NCI-H2081 (cell line): ENCODE results near the gene CPXM2.

Experiments
- DNase-seq, 2 experiments: peaks; one replicate each; lab custom pipeline; 2025; lab: John Stamatoyannopoulos, UW

CPXM2 gene

GRCh38 chr10:123869020-123869414 lies 22.6 kb downstream of the CPXM2 start:
- no peak for DNase-seq

DNA sequence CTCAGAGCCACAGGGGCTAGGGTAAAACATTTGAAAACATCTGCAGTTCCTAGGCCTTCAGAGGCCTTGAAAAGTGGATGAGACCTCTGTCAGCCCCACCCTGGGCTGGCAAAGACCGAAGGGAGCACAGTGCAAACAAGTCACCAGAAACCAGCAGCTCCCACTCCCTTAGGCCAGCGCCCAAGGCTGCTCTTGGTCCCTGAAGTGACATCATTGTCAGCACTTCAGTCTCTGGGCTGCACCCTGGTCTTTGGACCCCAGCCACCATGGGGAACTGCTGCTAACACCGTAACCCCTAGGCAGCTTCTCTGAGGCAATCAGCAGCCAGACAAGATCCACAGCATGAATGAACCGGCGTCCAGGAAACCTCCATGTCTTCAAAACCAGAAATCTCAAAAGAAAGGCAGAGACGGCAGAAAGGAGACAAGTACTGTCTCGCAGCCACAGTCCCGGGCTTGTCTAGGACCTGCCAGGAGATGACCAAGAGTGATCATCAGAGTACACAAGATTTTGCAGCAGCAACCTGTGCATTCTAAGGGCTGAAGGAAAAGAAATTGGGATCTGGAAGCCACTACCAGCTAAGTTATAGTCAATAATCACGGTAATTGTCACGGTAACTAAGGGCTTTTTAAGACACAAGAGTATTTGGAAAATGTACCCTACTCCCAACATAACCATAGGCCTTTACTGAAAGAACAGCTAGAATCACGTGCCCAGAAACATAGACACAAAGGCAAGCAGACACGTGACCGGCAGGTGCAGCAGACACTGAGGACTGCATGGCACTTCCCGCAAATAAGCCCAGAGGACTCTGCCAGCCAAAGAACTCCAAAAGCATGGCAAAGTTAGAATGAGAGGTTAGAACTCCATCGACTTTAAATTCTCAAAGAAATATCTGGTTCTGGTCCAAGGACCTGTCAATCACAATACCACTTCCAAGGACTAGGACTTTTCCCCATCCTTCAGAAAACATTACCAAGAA lies 23.3 kb downstream of the CPXM2 start:
- DNase-seq = peak in 1 of 2 experiments; percentile 3

DNA sequence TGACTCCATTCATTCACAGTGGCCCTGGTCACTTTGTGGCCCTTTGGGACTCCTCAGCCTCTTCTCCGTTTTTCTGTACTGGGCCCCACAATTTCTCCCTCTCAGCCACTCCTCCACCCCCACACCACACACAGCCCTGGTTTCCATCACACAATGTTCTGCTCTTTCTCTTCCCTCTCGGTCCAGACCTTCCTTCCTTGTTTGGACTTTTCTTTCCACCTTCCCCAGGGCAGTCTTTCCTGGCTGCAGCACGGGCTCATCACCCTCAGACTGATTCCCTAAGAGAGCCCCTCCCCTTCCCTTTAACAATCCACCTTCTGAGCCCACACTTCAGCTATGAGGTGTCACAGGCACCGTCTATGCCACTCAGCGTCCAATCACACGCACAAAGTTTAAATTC lies 25.7 kb downstream of the CPXM2 start:
- no peak for DNase-seq

- DNase-seq = no peak
These were observed 26.3 kb downstream of the CPXM2 start for GRCh38 chr10:123865350-123865749.

DNA sequence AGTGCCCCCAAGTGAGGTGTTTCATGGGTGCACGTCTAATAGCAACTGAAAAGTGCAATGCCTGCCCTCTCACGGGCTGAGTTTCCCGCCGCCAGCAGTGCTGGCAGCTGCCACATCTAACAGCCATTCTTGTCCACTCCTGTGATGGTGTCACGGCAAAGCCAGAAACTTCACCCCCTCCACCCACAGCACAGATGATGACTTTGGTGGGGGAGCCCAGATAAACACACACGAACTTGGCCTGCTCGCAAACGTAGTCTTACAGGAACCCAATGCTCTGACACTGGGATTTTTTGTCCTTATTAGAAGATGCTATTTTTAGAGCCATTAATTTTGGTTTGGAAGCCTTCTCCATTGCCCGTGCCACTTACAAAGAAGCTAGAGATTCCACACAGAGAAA lies 26.7 kb downstream of the CPXM2 start:
- no peak for DNase-seq

DNA sequence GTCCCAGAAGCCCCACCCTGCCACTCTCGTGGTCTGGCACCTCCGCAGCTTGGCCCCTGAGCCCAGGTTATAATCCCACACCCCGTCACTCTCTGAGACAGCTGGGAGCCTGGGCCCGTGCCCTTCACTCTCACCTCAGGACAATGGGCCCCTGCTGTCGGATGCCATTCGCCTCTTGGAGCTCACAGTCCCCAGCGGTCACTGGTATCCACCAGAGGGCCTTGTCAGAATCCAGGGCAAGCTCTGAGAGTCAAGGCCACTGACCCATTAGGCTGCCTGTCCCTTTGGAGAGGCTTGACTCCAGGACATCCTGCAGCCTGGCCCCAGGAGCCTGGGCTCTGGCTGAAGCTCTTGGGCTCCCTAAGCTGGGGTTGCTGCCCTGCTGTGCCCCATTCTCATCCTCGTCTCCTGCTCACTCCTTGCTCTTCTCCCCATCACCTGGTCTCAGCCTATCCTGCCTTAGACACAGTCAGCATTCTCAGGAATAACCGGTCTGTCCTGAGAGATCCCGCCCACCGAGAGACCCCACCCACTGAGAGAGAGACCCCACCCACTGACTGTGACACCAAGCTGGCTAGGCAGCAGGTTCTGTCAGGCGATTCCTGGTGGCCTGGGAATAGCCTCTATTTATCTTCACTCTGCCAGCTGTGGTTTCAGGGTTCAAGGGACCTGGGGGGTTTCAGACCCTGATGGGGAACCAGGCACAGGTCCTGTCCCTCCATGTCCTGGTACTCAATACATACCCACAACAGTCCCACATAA lies 27.7 kb downstream of the CPXM2 start:
- no peak for DNase-seq

GRCh38 chr10:123863183-123863575 lies 28.4 kb downstream of the CPXM2 start:
- no peak for DNase-seq

GRCh38 chr10:123862421-123863182 lies 29.0 kb downstream of the CPXM2 start:
- DNase-seq = no peak

DNA sequence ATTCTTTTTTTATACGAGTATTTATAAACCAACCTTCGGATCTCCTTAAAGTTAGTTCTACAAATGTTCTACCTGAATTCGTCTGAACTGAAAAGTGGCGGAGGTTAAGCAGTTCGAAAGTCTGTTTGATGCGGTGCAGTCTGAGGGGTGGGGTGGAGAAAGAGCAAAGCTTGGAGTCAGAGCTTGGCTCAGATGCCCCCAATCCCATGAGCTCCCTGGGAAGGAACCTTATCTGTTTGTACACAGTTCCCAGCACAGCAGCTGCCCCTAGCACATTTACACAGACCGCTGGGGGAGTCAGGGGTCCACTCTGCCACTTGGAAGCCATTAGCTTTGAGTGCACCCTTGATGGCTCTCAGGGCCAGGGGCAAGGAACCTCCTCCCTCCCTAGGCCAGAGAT lies 30.8 kb downstream of the CPXM2 start:
- no peak for DNase-seq

- no peak for DNase-seq
These were observed 31.4 kb downstream of the CPXM2 start for GRCh38 chr10:123860209-123860608.

DNA sequence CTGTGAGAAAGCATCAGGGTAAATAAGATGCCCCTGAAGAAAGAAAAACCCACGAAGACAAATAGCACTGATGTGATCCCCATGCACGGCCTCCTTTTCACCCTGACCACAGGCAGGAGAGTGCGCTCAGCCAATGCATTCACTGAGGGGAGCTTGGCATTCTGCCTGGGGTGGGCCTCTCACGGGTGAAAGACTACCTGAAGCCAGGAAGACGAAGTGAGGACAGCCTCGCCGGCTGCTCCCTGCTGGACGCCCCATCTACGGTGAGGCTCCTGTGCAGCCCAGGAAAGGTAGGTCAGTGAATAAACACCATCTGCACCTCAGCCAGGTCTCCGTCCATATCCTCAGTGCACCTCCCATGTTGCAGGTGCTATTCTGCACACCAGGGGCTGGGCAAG lies 32.0 kb downstream of the CPXM2 start:
- no peak for DNase-seq

DNA sequence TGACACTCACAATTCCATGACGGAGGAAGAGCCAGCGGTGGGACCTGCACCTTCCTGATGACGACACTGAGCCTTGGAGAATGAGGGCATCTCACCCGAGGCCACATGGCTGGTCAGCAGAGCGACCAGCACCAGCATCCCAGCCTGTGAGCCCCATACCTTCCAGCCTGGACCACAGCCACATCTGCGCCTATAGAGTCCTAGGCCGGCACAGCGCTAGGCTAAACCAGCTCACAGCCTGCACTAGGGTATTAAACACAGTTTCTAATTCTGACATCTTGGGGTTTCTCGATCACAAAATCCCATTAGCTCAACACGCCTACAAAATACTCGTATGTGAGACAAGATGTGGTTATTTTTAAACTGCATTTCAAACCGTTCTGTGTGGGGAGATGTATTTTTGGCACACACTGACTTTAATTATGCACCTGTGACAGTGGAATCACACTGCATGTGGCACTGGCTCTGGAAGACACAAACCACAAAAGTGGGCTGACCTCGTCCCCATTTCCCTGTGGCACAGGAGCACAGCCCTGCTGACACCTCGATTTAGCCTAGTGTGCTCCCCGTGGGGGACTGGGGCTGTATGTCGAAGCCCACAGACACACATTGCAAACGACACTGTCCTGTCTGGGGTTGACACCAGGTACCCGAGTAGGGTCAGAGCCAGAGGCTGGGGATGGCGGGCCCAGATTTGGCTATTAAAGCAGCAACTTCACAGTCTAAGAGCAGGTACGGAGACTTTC lies 32.5 kb downstream of the CPXM2 start:
- no peak for DNase-seq

DNA sequence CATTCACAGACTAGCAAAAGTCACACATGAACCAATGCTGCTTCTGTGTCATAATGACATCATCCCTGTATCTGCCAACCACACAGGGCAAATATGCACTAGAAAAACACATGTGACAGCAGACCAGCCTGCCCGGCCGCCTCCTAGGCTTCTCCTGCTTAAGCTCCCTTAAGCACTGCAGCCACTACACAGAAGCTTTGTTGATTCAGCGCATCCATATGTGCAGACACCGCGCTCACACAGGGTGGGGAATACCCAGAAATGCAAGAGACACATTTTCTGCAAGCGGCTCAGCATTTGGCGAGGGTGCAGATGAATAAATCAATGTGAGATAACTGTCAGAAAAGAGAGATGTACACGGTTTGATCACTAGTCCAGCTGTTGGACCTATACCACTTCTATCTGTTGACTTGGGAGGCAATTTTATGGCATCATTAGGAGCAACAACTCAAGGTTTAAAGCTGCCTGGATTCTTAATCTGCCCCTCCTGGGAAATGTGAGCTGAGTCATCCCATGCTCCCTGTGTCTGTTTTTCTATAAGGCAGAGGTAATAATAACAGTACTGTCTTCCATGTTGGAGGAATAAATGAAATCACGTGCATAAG lies 33.4 kb downstream of the CPXM2 start:
- DNase-seq = no peak

- no peak for DNase-seq
These were observed 34.0 kb downstream of the CPXM2 start for GRCh38 chr10:123857616-123858015.

GRCh38 chr10:123855008-123855684 lies 36.5 kb downstream of the CPXM2 start:
- no peak for DNase-seq

- DNase-seq = no peak
These were observed 37.1 kb downstream of the CPXM2 start for GRCh38 chr10:123854498-123854897.

DNA sequence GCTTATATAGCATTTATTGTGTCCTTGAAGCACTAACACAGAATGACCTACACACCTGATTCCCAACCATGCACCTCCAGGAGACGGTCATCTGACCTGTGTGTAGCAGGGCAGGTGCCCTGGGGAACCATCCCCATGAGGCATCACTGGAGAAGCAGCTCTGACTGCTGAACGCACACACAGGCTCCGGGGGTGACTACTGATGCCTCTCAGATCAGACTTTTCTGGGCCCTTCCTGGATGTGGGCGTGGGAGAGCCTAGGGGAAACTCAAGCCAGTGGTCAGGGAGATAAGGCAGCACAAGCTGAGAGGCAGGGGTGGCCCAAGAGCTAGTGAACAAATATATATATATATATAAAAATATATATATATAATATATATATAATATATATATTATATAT lies 37.6 kb downstream of the CPXM2 start:
- no peak for DNase-seq

DNA sequence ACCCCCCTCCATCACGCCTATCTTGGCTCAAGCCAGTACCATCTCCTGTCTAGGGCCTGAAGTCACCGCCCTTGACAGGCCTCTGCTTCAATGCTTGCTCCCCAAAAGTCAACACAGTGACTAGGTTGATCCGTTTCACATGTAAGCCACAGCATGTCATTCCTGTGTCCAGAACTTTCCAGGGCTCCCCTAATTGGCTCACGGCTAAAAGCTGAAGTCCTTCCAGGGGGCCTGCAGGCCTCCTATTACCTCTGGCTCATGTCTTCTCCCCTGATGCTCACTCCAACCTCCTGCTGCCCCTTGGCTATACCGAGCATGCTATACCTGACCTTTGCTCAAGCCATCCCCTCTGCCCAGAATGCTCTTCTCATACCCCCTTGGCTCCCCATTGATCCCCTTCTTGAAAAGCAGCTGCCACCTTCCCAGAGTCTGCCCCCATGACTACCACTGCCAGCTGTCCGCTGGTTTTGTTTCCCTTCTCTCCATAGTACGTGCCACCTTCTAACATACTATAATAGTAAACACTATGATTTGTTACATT lies 39.1 kb downstream of the CPXM2 start:
- DNase-seq = no peak

GRCh38 chr10:123848564-123849457 lies 42.8 kb downstream of the CPXM2 start:
- no peak for DNase-seq
